ENCODE results near the gene HYOU1.

DNA sequence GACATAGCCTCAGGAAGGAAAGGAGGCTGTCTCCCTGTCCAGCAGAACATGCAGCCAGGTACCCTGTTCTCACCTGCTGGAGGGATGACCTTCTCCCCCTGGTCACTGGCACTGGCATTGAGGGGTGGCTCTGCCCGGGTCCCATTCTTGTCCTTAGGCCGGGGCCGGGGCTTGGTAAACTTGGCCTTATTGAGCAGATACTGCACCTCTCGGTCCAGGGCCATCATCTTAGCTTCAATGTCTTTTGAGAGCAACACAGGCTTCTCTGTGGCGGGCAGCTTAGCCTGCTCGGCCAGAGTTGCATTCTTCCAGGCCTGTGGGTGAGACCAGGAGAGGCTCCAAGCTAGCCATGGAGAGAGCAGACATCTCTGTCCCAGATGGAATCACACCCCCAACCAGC lies 10.5 kb downstream of the HYOU1 start:
- TF ChIP-seq CTCF (IDR thresholded peaks at IDR 0.05), result no peak
- no peak for TF ChIP-seq POLR2A (IDR thresholded peaks at IDR 0.05)
